ENCODE measurements around the gene NT5M.

- TF ChIP-seq CTCF (IDR thresholded peaks at IDR 0.05 in 4 of 5, conservative IDR thresholded peaks at IDR 0.05 in 1 of 5) (no peak), POLR2A (IDR thresholded peaks at IDR 0.05) (no peak)
These were observed 83.9 kb downstream of the NT5M start for GRCh38 chr17:17387017-17387497.

All from gastrocnemius medialis (tissue), 4 donors.